GM08714 (cell line): ENCODE data around the gene MIPOL1.
"Not testable (repeated sequence)": the region's sequence is repeated elsewhere in the genome, so short reads cannot be mapped to it uniquely, and the experiment has no call there.

Experiments
- H3K4me3 ChIP-seq: fragments of 200-500 bp; sonication (Bioruptor generic); 2 replicates; pipeline ENCODE4 v1.5.1; 2014; ENCODE audit warnings: mild to moderate bottlenecking, low read length, inconsistent platforms
- ZNF274 ChIP-seq: IDR thresholded peaks from 2 replicates; pipeline ENCODE4 v1.6.1; 2012; ENCODE audit warnings: mild to moderate bottlenecking, low read depth, low read length

Gene MIPOL1

GRCh38 chr14:37329189-37330001 is 131.7 kb downstream of the MIPOL1 start:
- no peak for TF ChIP-seq ZNF274
- no peak overlapping the region for H3K4me3 ChIP-seq

- H3K4me3 ChIP-seq: no peak overlapping the region
- TF ChIP-seq ZNF274: no peak
Measured at GRCh38 chr14:37330910-37331309, 133.2 kb downstream of the MIPOL1 start.

GRCh38 chr14:37340353-37340752 is 142.6 kb downstream of the MIPOL1 start:
- no peak for TF ChIP-seq ZNF274

GRCh38 chr14:37343307-37344094 is 145.8 kb downstream of the MIPOL1 start:
- TF ChIP-seq ZNF274: no peak
- no peak overlapping the region for H3K4me3 ChIP-seq

More at GRCh38 chr14:37340353-37340752, 142.6 kb downstream of the MIPOL1 start:
- no peak overlapping the region for H3K4me3 ChIP-seq

GRCh38 chr14:37363661-37364060 is 165.9 kb downstream of the MIPOL1 start:
- no peak overlapping the region for H3K4me3 ChIP-seq
- TF ChIP-seq ZNF274: no peak

- no peak overlapping the region for H3K4me3 ChIP-seq
- TF ChIP-seq ZNF274: no peak
Measured at GRCh38 chr14:37369425-37369824, 171.7 kb downstream of the MIPOL1 start.

- H3K4me3 ChIP-seq: no peak overlapping the region
- TF ChIP-seq ZNF274: no peak
Measured at GRCh38 chr14:37375566-37375965, 177.8 kb downstream of the MIPOL1 start.

GRCh38 chr14:37376944-37377609 is 179.3 kb downstream of the MIPOL1 start:
- no peak overlapping the region for H3K4me3 ChIP-seq
- TF ChIP-seq ZNF274: no peak

- TF ChIP-seq ZNF274: no peak
- no peak overlapping the region for H3K4me3 ChIP-seq
Measured at GRCh38 chr14:37384870-37385596, 187.3 kb downstream of the MIPOL1 start.

GRCh38 chr14:37397157-37397940 is 199.6 kb downstream of the MIPOL1 start:
- not testable (repeated sequence) for H3K4me3 ChIP-seq

GRCh38 chr14:37397941-37398215 is 200.1 kb downstream of the MIPOL1 start:
- TF ChIP-seq ZNF274: no peak

GRCh38 chr14:37399517-37399916 is 201.8 kb downstream of the MIPOL1 start:
- no peak for TF ChIP-seq ZNF274
- no peak overlapping the region for H3K4me3 ChIP-seq

More at GRCh38 chr14:37397941-37398215, 200.1 kb downstream of the MIPOL1 start:
- no peak overlapping the region for H3K4me3 ChIP-seq

GRCh38 chr14:37401093-37401492 is 203.4 kb downstream of the MIPOL1 start:
- TF ChIP-seq ZNF274: no peak
- no peak overlapping the region for H3K4me3 ChIP-seq
